Neural cell (in vitro differentiated cells): ENCODE results near the gene IRF2BPL. TPM values are rescaled to one million over a fixed set of nuclear protein-coding genes. Genes with fewer than 3 reads are reported as not detected.

ENCODE experiments used
- H2AFZ ChIP-seq: fragments of 200-600, 300-800 bp; sonication (generic), shearing (Covaris generic); 2 replicates; pipeline ENCODE4 v1.6.0; 2014; ENCODE audit warnings: low read depth, mild to moderate bottlenecking, antibody characterized with exemption, low read length, moderate library complexity
- H3F3A ChIP-seq: fragments of 200-600 bp; shearing (Covaris generic); 2 replicates; pipeline ENCODE4 v1.6.1; 2016; ENCODE audit warnings: mild to moderate bottlenecking, moderate library complexity, mixed read lengths, antibody characterized with exemption, low read length; ENCODE audit not compliant: insufficient read depth, poor library complexity, severe bottlenecking
- H3K27ac ChIP-seq: fragments of 200-600, 300-800 bp; sonication (generic), shearing (Covaris generic); 2 replicates; pipeline ENCODE4 v1.5.1; 2014; ENCODE audit warnings: mild to moderate bottlenecking, low read length, moderate library complexity
- H3K27me3 ChIP-seq: fragments of 300-800, 200-600 bp; sonication (generic), shearing (Covaris generic); 2 replicates; pipeline ENCODE4 v1.6.0; 2014; ENCODE audit warnings: mild to moderate bottlenecking, low read depth, low read length, moderate library complexity; ENCODE audit not compliant: insufficient read depth
- H3K36me3 ChIP-seq: fragments of 300-800, 200-600 bp; sonication (generic), shearing (Covaris generic); 2 replicates; pipeline ENCODE4 v1.5.1; 2014; ENCODE audit warnings: mild to moderate bottlenecking, antibody characterized with exemption, low read length, moderate library complexity; ENCODE audit not compliant: insufficient read depth
- H3K4me2 ChIP-seq: fragments of 300-800, 200-600 bp; sonication (generic), shearing (Covaris generic); 2 replicates; pipeline ENCODE4 v1.6.0; 2014; ENCODE audit warnings: mild to moderate bottlenecking, low read length
- H3K4me3 ChIP-seq: fragments of 300-800, 200-600 bp; sonication (generic), shearing (Covaris generic); 2 replicates; pipeline ENCODE4 v1.5.1; 2014; ENCODE audit warnings: mild to moderate bottlenecking, low read length, moderate library complexity
- H3K79me2 ChIP-seq: fragments of 200-600 bp; shearing (Covaris generic); replicated peaks from 2 replicates; pipeline ENCODE4 v1.6.0; 2014; ENCODE audit warnings: mild to moderate bottlenecking, low read length, moderate library complexity; ENCODE audit not compliant: insufficient read depth
- H3K9ac ChIP-seq: fragments of 300-800, 200-600 bp; sonication (generic), shearing (Covaris generic); 2 replicates; pipeline ENCODE4 v1.6.1; 2016; ENCODE audit warnings: mild to moderate bottlenecking, low read length, mixed read lengths
- H3K9me2 ChIP-seq: fragments of 200-600 bp; shearing (Covaris generic); 2 replicates; pipeline ENCODE4 v1.6.1; 2016; ENCODE audit warnings: mild to moderate bottlenecking, low read length, mixed read lengths; ENCODE audit not compliant: insufficient read depth
- H3K9me3 ChIP-seq: fragments of 200-600, 300-800 bp; sonication (generic), shearing (Covaris generic); 2 replicates; pipeline ENCODE4 v1.6.1; 2016; ENCODE audit warnings: mild to moderate bottlenecking, mixed run types, low read length, moderate library complexity, mixed read lengths
- H4K20me1 ChIP-seq: fragments of 200-600 bp; shearing (Covaris generic); 2 replicates; pipeline ENCODE4 v1.6.1; 2016; ENCODE audit warnings: mild to moderate bottlenecking, mixed run types; ENCODE audit not compliant: insufficient read depth
- CTCF ChIP-seq: fragments of 450-650 bp; IDR thresholded peaks from 2 replicates; pipeline ENCODE4 v1.5.1; 2014; ENCODE audit warnings: antibody characterized with exemption, mild to moderate bottlenecking, moderate library complexity; ENCODE audit not compliant: poor library complexity, severe bottlenecking
- EP300 ChIP-seq: fragments of 450-650 bp; conservative IDR thresholded peaks from 2 replicates; pipeline ENCODE4 v1.6.1; 2014; ENCODE audit warnings: antibody characterized with exemption, mild to moderate bottlenecking, moderate library complexity; ENCODE audit not compliant: poor library complexity, severe bottlenecking
- EZH2 ChIP-seq: fragments of 200-600, 300-800 bp; shearing (Covaris generic), sonication (generic); IDR thresholded peaks from 2 replicates; pipeline ENCODE4 v1.6.1; 2014; ENCODE audit warnings: antibody characterized with exemption, low read length, borderline replicate concordance, mild to moderate bottlenecking; ENCODE audit not compliant: insufficient read depth, poor library complexity, severe bottlenecking
- MXI1 ChIP-seq: fragments of 450-650 bp; conservative IDR thresholded peaks from 2 replicates; pipeline ENCODE4 v1.6.1; 2014; ENCODE audit warnings: antibody characterized with exemption, mild to moderate bottlenecking; ENCODE audit not compliant: poor library complexity, severe bottlenecking
- POLR2AphosphoS5 ChIP-seq: IDR thresholded peaks from 2 replicates; pipeline ENCODE4 v1.6.1; 2012
- RAD21 ChIP-seq: fragments of 450-650 bp; conservative IDR thresholded peaks from 2 replicates; pipeline ENCODE4 v1.6.1; 2014; ENCODE audit warnings: antibody characterized with exemption, mild to moderate bottlenecking, moderate library complexity
- REST ChIP-seq: IDR thresholded peaks from 2 replicates; pipeline ENCODE4 v1.6.1; 2012; ENCODE audit warnings: borderline replicate concordance
- SMC3 ChIP-seq: fragments of 450-650 bp; conservative IDR thresholded peaks from 2 replicates; pipeline ENCODE4 v1.6.1; 2014; ENCODE audit warnings: antibody characterized with exemption, mild to moderate bottlenecking, moderate library complexity; ENCODE audit not compliant: poor library complexity
- TAF1 ChIP-seq: IDR thresholded peaks from 2 replicates; pipeline ENCODE4 v1.6.1; 2012; ENCODE audit warnings: low read depth
- polyA plus RNA-seq: library from polyadenylated mRNA; depleted of rRNA; stranded (reverse); fragments of >200 nt; gene quantifications from 2 replicates; pipeline ENCODE4 v1.2.3, GENCODE V29; 2014

IRF2BPL gene
- polyA plus RNA-seq, 1 donor from 2014 or later = 42.9 TPM

- Histone ChIP-seq H3K4me3 (no peak overlapping the region), H3K27me3 (no peaks in the 10 kb centered on the region), H3K9me3 (no peaks in the 10 kb centered on the region), H2AFZ (no peak overlapping the region), H3K27ac (no peak overlapping the region), H4K20me1 (no peaks in the 10 kb centered on the region), H3K36me3 (no peaks in the 10 kb centered on the region), H3F3A (no peaks in the 10 kb centered on the region), H3K4me2 (no peak overlapping the region), H3K79me2 (no peaks in the 10 kb centered on the region), H3K9ac (no peak overlapping the region), H3K9me2 (no peaks in the 10 kb centered on the region)
- TF ChIP-seq POLR2AphosphoS5 = no peak
- TF ChIP-seq EP300 = no peak
- TF ChIP-seq CTCF = no peak
- no peak for TF ChIP-seq MXI1
- no peak for TF ChIP-seq SMC3
- TF ChIP-seq REST = no peak
- no peak for TF ChIP-seq TAF1
- TF ChIP-seq RAD21 = no peak
- no peak for TF ChIP-seq EZH2
These were observed 16.3 kb upstream of the IRF2BPL start for GRCh38 chr14:77044783-77045237.

- H3K36me3 ChIP-seq = no peaks in the 10 kb centered on the region
- no peaks in the 10 kb centered on the region for H3K9me2 ChIP-seq
- H3K27me3 ChIP-seq = no peaks in the 10 kb centered on the region
- H3K4me2 ChIP-seq = peak overlapping the region; percentile 17
- H3F3A ChIP-seq = no peaks in the 10 kb centered on the region
- peak overlapping the region; percentile 100 for H3K27ac ChIP-seq
- no peaks in the 10 kb centered on the region for H4K20me1 ChIP-seq
- no peak overlapping the region for H3K4me3 ChIP-seq
- TF ChIP-seq CTCF = no peak
- TF ChIP-seq EZH2 = no peak
- no peak for TF ChIP-seq SMC3
- TF ChIP-seq MXI1 = no peak
- no peak for TF ChIP-seq TAF1
- no peak for TF ChIP-seq RAD21
- no peak for TF ChIP-seq REST
- TF ChIP-seq POLR2AphosphoS5 = no peak
- TF ChIP-seq EP300 = no peak
- H3K9ac ChIP-seq = no peak overlapping the region
- no peak overlapping the region for H2AFZ ChIP-seq
- H3K9me3 ChIP-seq = no peaks in the 10 kb centered on the region
- no peaks in the 10 kb centered on the region for H3K79me2 ChIP-seq
These were observed 15.5 kb upstream of the IRF2BPL start for GRCh38 chr14:77043984-77044485.
